Aorta (tissue), 5 donors: ENCODE measurements around the gene RPP30. TPM values are rescaled to one million over a fixed set of nuclear protein-coding genes. Genes with fewer than 3 reads are reported as not detected.

Experiments used
- ATAC-seq: fragments of 200-7000 bp; cut with Tn5 transposase; one replicate; pipeline ENCODE4 v1.9.1; 2022; ENCODE audit warnings: moderate library complexity; ENCODE audit not compliant: low FRiP score
- DNase-seq, 2 donors: peaks; one replicate each; pipeline ENCODE4 v3.0.0-alpha.2; 2020
- H3K27ac ChIP-seq, 2 donors: one replicate each; pipeline ENCODE4 v1.5.1; 2013; ENCODE audit warnings: low read length in 2 of 2, mild to moderate bottlenecking in 2 of 2, moderate library complexity in 2 of 2, control low read depth in 1 of 2, inconsistent platforms in 1 of 2, low read depth in 1 of 2
- H3K27me3 ChIP-seq, 2 donors: one replicate each; pipeline ENCODE4 v1.6.1; 2013; ENCODE audit warnings: control low read depth in 1 of 2, low read length in 1 of 2, mild to moderate bottlenecking in 1 of 2, moderate library complexity in 1 of 2; ENCODE audit not compliant: insufficient read depth in 2 of 2, control insufficient read depth in 1 of 2
- H3K36me3 ChIP-seq, 2 donors: one replicate each; pipeline ENCODE4 v1.6.1; 2013; ENCODE audit warnings: control low read depth in 1 of 2, low read length in 1 of 2, mild to moderate bottlenecking in 1 of 2; ENCODE audit not compliant: insufficient read depth in 2 of 2, control insufficient read depth in 1 of 2
- H3K4me1 ChIP-seq, 2 donors: one replicate each; pipeline ENCODE4 v1.6.1; 2013; ENCODE audit warnings: low read length in 2 of 2, control low read depth in 1 of 2, mild to moderate bottlenecking in 1 of 2, moderate library complexity in 1 of 2; ENCODE audit not compliant: insufficient read depth in 2 of 2, control insufficient read depth in 1 of 2
- H3K4me3 ChIP-seq, 2 donors: one replicate each; pipeline ENCODE4 v1.5.1; 2013; ENCODE audit warnings: low read length in 2 of 2, control low read depth in 1 of 2, mild to moderate bottlenecking in 1 of 2
- H3K9me3 ChIP-seq: one replicate; pipeline ENCODE4 v1.6.1; 2013; ENCODE audit warnings: mild to moderate bottlenecking, low read length; ENCODE audit not compliant: control insufficient read depth
- WGBS, 2 donors: extraction: QIAGEN DNeasy Blood & Tissue Kit; methylation state at CpG; one replicate each; pipeline ENCODE4 v1.1.7; 2013; 5-methylcytosine and 5-hydroxymethylcytosine counted together
- intact Hi-C, 2 donors: fragments of 100-400 bp; cut with DNase I; formaldehyde crosslinking; loops; one replicate each; pipeline versions ENCODE4 v1.14.2 to v1.15.0; 2022
- long read RNA-seq, 2 donors: library from polyadenylated mRNA; unstranded; transcript quantifications; one replicate each; pipeline ENCODE4 v2.0.0, GENCODE V29; 2020 to 2021
- polyA plus RNA-seq, 2 donors: library from polyadenylated mRNA; stranded (reverse); fragments of 200-250 nt; gene quantifications; one replicate each; pipeline ENCODE4 v1.2.3, GENCODE V29; 2013
- total RNA-seq, 2 donors: library from RNA; stranded (reverse); fragmentation: NEBNext Ultra II Directional; extraction: Animal tissue kit (Norgen Biotek cat#: 25700); gene quantifications; one replicate each; pipeline ENCODE4 v1.2.1, GENCODE V29; 2021
- donor health status: healthy with polysubstance abuse.
- donor health status: Bipolar disorder and iron deficiency.
- donor health status: DM: no; HTN: no; CAD: no.
- donor health status: DM: no; HTN: no; CAD: no.
- donor health status: DM: yes; HTN: yes; CAD: no.

Gene RPP30
- total RNA-seq (10 to 100 TPM; 25.2 to 28.0 TPM), polyA plus RNA-seq (10 to 100 TPM; 28.3 to 42.6 TPM)
- long read RNA-seq, donor 1, transcript RPP30-202 (11 exons, 2,589 nt) = major isoform, 11 of 22 reads
- long read RNA-seq, donor 1, partial matches to known transcripts = 1 of 22 reads
- long read RNA-seq, donor 1, other reads (novel, unspliced or antisense) = 9 of 22 reads
- long read RNA-seq, donor 2, partial matches to known transcripts = 1 of 9 reads
- long read RNA-seq, donor 2, other reads (novel, unspliced or antisense) = 4 of 9 reads

GRCh38 chr10:90871766-90872647 lies at the start of gene RPP30:
Gene RPP30 (plus strand): TSS chr10:90871974. CDS start chr10:90871987, 13 bp downstream.
- no peak within 1 kb of the TSS for H3K27ac ChIP-seq
- peaks cover 0 to 4% of the 10 kb centered on the region in 2 donors for H3K36me3 ChIP-seq
- WGBS, 2 donors = 0 to 1% methylated on average over 43 of the region's 43 CpGs
- H3K9me3 ChIP-seq = no peaks in the 10 kb centered on the region
- H3K4me1 ChIP-seq = peaks cover 0 to 4% of the 10 kb centered on the region in 2 donors
- intact Hi-C loops = no loop called here
- ATAC-seq (peak; percentile 98), DNase-seq (peak; percentile 90 to 94)
- H3K27me3 ChIP-seq = no peaks in the 10 kb centered on the region
- H3K4me3 ChIP-seq = peak within 1 kb of the TSS; percentile 59 to 76

GRCh38 chr10:90822508-90822907 lies 49.3 kb upstream of the RPP30 start:
- Histone ChIP-seq H3K27ac (no peak overlapping the region), H3K36me3 (no peaks in the 10 kb centered on the region), H3K27me3 (no peaks in the 10 kb centered on the region), H3K4me1 (no peaks in the 10 kb centered on the region), H3K9me3 (peaks cover 3% of the 10 kb centered on the region), H3K4me3 (no peak overlapping the region)
- intact Hi-C loops = no loop called here
- WGBS, 2 donors = 91 to 94% methylated on average over 1 of the region's 1 CpG
- ATAC-seq = no peak
- DNase-seq = no peak

- WGBS, 2 donors = 91% methylated on average over 17 of the region's 17 CpGs
- DNase-seq (no peak), ATAC-seq (no peak)
- intact Hi-C loops = no loop called here
- H3K36me3 ChIP-seq = no peaks in the 10 kb centered on the region
- no peaks in the 10 kb centered on the region for H3K27me3 ChIP-seq
- no peak overlapping the region for H3K4me3 ChIP-seq
- H3K9me3 ChIP-seq = no peaks in the 10 kb centered on the region
- H3K27ac ChIP-seq = no peak overlapping the region
- H3K4me1 ChIP-seq = no peaks in the 10 kb centered on the region
Observed at GRCh38 chr10:90832111-90832510, 39.7 kb upstream of the RPP30 start.

GRCh38 chr10:90834326-90834725 lies 37.4 kb upstream of the RPP30 start:
- 88 to 91% methylated on average over 3 of the region's 3 CpGs for WGBS, 2 donors
- DNase-seq = no peak
- H3K27ac ChIP-seq = no peak overlapping the region
- H3K9me3 ChIP-seq = no peaks in the 10 kb centered on the region
- intact Hi-C loops = no loop called here
- no peaks in the 10 kb centered on the region for H3K36me3 ChIP-seq
- no peaks in the 10 kb centered on the region for H3K27me3 ChIP-seq
- H3K4me3 ChIP-seq = no peak overlapping the region
- no peaks in the 10 kb centered on the region for H3K4me1 ChIP-seq
- no peak for ATAC-seq

- Histone ChIP-seq H3K4me1 (no peaks in the 10 kb centered on the region), H3K36me3 (no peaks in the 10 kb centered on the region), H3K9me3 (no peaks in the 10 kb centered on the region), H3K27ac (no peak overlapping the region), H3K4me3 (no peak overlapping the region), H3K27me3 (no peaks in the 10 kb centered on the region)
- ATAC-seq = no peak
- DNase-seq = no peak
- 80 to 81% methylated on average over 1 of the region's 1 CpG for WGBS, 2 donors
- intact Hi-C loops = no loop called here
Observed at GRCh38 chr10:90837486-90837885, 34.3 kb upstream of the RPP30 start.

- DNase-seq (no peak), ATAC-seq (no peak)
- intact Hi-C loops = no loop called here
- H3K27me3 ChIP-seq = no peaks in the 10 kb centered on the region
- no peaks in the 10 kb centered on the region for H3K36me3 ChIP-seq
- H3K9me3 ChIP-seq = no peaks in the 10 kb centered on the region
- H3K4me3 ChIP-seq = no peak overlapping the region
- no peak overlapping the region for H3K27ac ChIP-seq
- no peaks in the 10 kb centered on the region for H3K4me1 ChIP-seq
- 61 to 77% methylated on average over 1 of the region's 1 CpG for WGBS, 2 donors
Observed at GRCh38 chr10:90842725-90843124, 29.0 kb upstream of the RPP30 start.

GRCh38 chr10:90845726-90846125 lies 26.0 kb upstream of the RPP30 start:
- 72 to 77% methylated on average over 3 of the region's 3 CpGs for WGBS, 2 donors
- H3K36me3 ChIP-seq = no peaks in the 10 kb centered on the region

GRCh38 chr10:90846746-90847145 lies 25.0 kb upstream of the RPP30 start:
- Histone ChIP-seq H3K4me3 (no peak overlapping the region), H3K27me3 (no peaks in the 10 kb centered on the region), H3K36me3 (no peaks in the 10 kb centered on the region), H3K4me1 (no peaks in the 10 kb centered on the region), H3K9me3 (peaks cover 3% of the 10 kb centered on the region), H3K27ac (no peak overlapping the region)
- WGBS, 2 donors = 67 to 100% methylated on average over 1 of the region's 1 CpG
- intact Hi-C loops = no loop called here
- ATAC-seq = no peak
- DNase-seq = no peak

More at GRCh38 chr10:90845726-90846125, 26.0 kb upstream of the RPP30 start:
- intact Hi-C loops = no loop called here
- Histone ChIP-seq H3K9me3 (peaks cover 2% of the 10 kb centered on the region), H3K4me1 (no peaks in the 10 kb centered on the region), H3K4me3 (no peak overlapping the region), H3K27me3 (no peaks in the 10 kb centered on the region), H3K27ac (no peak overlapping the region)
- ATAC-seq (no peak), DNase-seq (no peak)

- intact Hi-C loops = no loop called here
- WGBS, 2 donors = 28 to 31% methylated on average over 1 of the region's 1 CpG
- no peak overlapping the region for H3K4me3 ChIP-seq
- DNase-seq (no peak), ATAC-seq (no peak)
- no peaks in the 10 kb centered on the region for H3K27me3 ChIP-seq
- no peak overlapping the region for H3K27ac ChIP-seq
- H3K9me3 ChIP-seq = peaks cover 3% of the 10 kb centered on the region
- no peaks in the 10 kb centered on the region for H3K4me1 ChIP-seq
- H3K36me3 ChIP-seq = no peaks in the 10 kb centered on the region
Observed at GRCh38 chr10:90847436-90847835, 24.3 kb upstream of the RPP30 start.
